A549 (cell line): ENCODE data around the gene HCRTR1. TPM values are rescaled to one million over a fixed set of nuclear protein-coding genes. Genes with fewer than 3 reads are reported as not detected.

Source experiments
- ATAC-seq, 2 experiments: fragments of 200-7000 bp in 1 of 2; fragments of >200 bp in 1 of 2; cut with Nextera tagmentation in 1 of 2; cut with Tn5 transposase in 1 of 2; 3 replicates each; pipeline versions ENCODE4 v1.8.0 to v1.9.1; 2018 to 2020; ENCODE audit warnings: mild to moderate bottlenecking in 1 of 2, moderate library complexity in 1 of 2
- CTCF ChIA-PET: fragments of 300-600 bp; sonication (Branson Sonifier 250); formaldehyde crosslinking; extraction: SDS; loops from one replicate; lab custom pipeline; 2021; ENCODE audit warnings: antibody characterized with exemption, inconsistent platforms; lab: Yijun Ruan, JAX
- POLR2A ChIA-PET: fragments of 350-600 bp; formaldehyde crosslinking; extraction: SDS; loops from one replicate; lab custom pipeline; 2021; ENCODE audit warnings: antibody characterized with exemption, inconsistent platforms; lab: Yijun Ruan, JAX
- DNase-seq, 2 experiments: peaks; one replicate each; pipeline versions ENCODE4 v3.0.0 to v3.0.0-alpha.2; 2011 to 2016; ENCODE audit warnings: low read depth in 1 of 2, low spot score in 1 of 2
- FAIRE-seq: peaks from 2 replicates; lab custom pipeline; 2011; peaks lifted over from hg19 to GRCh38; lab: Jason Lieb, UNC
- H3K27ac ChIP-seq, 2 experiments: fragments of >200 bp; sonication (Bioruptor Twin); formaldehyde crosslinking; 3 replicates each; pipeline ENCODE4 v1.5.1; 2016 to 2017
- H3K4me1 ChIP-seq: fragments of >200 bp; sonication (Bioruptor Twin); formaldehyde crosslinking; 3 replicates; pipeline ENCODE4 v1.6.1; 2016
- H3K4me2 ChIP-seq: fragments of >200 bp; sonication (Bioruptor Twin); formaldehyde crosslinking; 3 replicates; pipeline ENCODE4 v1.6.1; 2016
- H3K4me3 ChIP-seq: fragments of >200 bp; sonication (Bioruptor Twin); formaldehyde crosslinking; 3 replicates; pipeline ENCODE4 v1.5.1; 2016
- H3K9me3 ChIP-seq: fragments of >200 bp; sonication (Bioruptor Twin); formaldehyde crosslinking; 3 replicates; pipeline ENCODE4 v1.6.1; 2016
- CBX2 ChIP-seq: fragments of 200-600 bp; sonication (generic); IDR thresholded peaks from 2 replicates; pipeline ENCODE4 v1.6.1; 2016; ENCODE audit warnings: low read depth, mild to moderate bottlenecking, borderline replicate concordance
- CEBPB ChIP-seq, 2 experiments: fragments of >200 bp in 1 of 2; sonication (Bioruptor Twin) in 1 of 2; formaldehyde crosslinking in 1 of 2; IDR thresholded peaks; 2 replicates each; pipeline ENCODE4 v1.6.1; 2012 to 2016
- GATA3 ChIP-seq: IDR thresholded peaks from 2 replicates; pipeline ENCODE4 v1.6.1; 2012; ENCODE audit warnings: borderline replicate concordance
- HEYL ChIP-seq: fragments of 250-450 bp; sonication (Bioruptor Pico); IDR thresholded peaks from 2 replicates; pipeline ENCODE4 v1.8.0; 2021; ENCODE audit warnings: mild to moderate bottlenecking, moderate library complexity
- HOXB13 ChIP-seq: fragments of 250-450 bp; sonication (Bioruptor Pico); IDR thresholded peaks from 2 replicates; pipeline ENCODE4 v1.5.0; 2020; ENCODE audit warnings: low read depth, mild to moderate bottlenecking, moderate library complexity
- HOXB5 ChIP-seq: fragments of 250-450 bp; sonication (Bioruptor Pico); IDR thresholded peaks from 2 replicates; pipeline ENCODE4 v1.5.0; 2020; ENCODE audit warnings: mild to moderate bottlenecking, moderate library complexity
- KDM1A ChIP-seq: fragments of 200-600 bp; sonication (generic); IDR thresholded peaks from 2 replicates; pipeline ENCODE4 v1.6.1; 2016; ENCODE audit warnings: low read depth, mild to moderate bottlenecking
- MAZ ChIP-seq: fragments of 150-350 bp; IDR thresholded peaks from 2 replicates; pipeline ENCODE4 v1.6.1; 2014; ENCODE audit warnings: antibody characterized with exemption, low read depth, low read length, borderline replicate concordance
- MYC ChIP-seq: IDR thresholded peaks from 2 replicates; pipeline ENCODE4 v1.6.1; 2012; ENCODE audit warnings: mild to moderate bottlenecking, inconsistent platforms, low read length, improper control_type of control experiment, borderline replicate concordance
- NFE2L2 ChIP-seq: fragments of 150-350 bp; conservative IDR thresholded peaks from 2 replicates; pipeline ENCODE4 v1.6.1; 2014; ENCODE audit warnings: low read length
- NPAS2 ChIP-seq: fragments of 250-450 bp; sonication (Bioruptor Pico); IDR thresholded peaks from 2 replicates; pipeline ENCODE4 v1.8.0; 2022; ENCODE audit warnings: mild to moderate bottlenecking, moderate library complexity, borderline replicate concordance
- PHF8 ChIP-seq: fragments of 200-600 bp; sonication (generic); IDR thresholded peaks from 2 replicates; pipeline ENCODE4 v1.6.1; 2016; ENCODE audit warnings: low read depth, mild to moderate bottlenecking, antibody characterized with exemption, moderate library complexity, borderline replicate concordance
- POLR2A ChIP-seq: IDR thresholded peaks from 2 replicates; pipeline ENCODE4 v1.6.1; 2012; ENCODE audit warnings: mild to moderate bottlenecking, low read length
- RAD21 ChIP-seq, 2 experiments: fragments of >200 bp in 1 of 2; sonication (Bioruptor Twin) in 1 of 2; formaldehyde crosslinking in 1 of 2; IDR thresholded peaks in 1 of 2; conservative IDR thresholded peaks in 1 of 2; 2 replicates in 1 of 2; 3 replicates in 1 of 2; pipeline ENCODE4 v1.6.1; 2012 to 2018; ENCODE audit warnings: inconsistent platforms in 1 of 2
- RARB ChIP-seq: fragments of 250-450 bp; sonication (Bioruptor Pico); IDR thresholded peaks from 2 replicates; pipeline ENCODE4 v1.8.0; 2021; ENCODE audit warnings: mild to moderate bottlenecking, moderate library complexity
- RCOR1 ChIP-seq: fragments of 150-350 bp; IDR thresholded peaks from 2 replicates; pipeline ENCODE4 v1.6.1; 2014; ENCODE audit warnings: antibody characterized with exemption, low read length, low read depth
- RNF2 ChIP-seq: fragments of 200-600 bp; sonication (generic); IDR thresholded peaks from 2 replicates; pipeline ENCODE4 v1.6.1; 2016; ENCODE audit warnings: low read depth, mild to moderate bottlenecking, antibody characterized with exemption, moderate library complexity, borderline replicate concordance
- SMC3 ChIP-seq: fragments of >200 bp; sonication (Bioruptor Twin); formaldehyde crosslinking; IDR thresholded peaks from 3 replicates; pipeline ENCODE4 v1.6.1; 2018; ENCODE audit warnings: inconsistent platforms
- TFCP2L1 ChIP-seq: fragments of 250-450 bp; sonication (Bioruptor Pico); IDR thresholded peaks from 2 replicates; pipeline ENCODE4 v1.5.0; 2021; ENCODE audit warnings: mild to moderate bottlenecking
- TP53 ChIP-seq: fragments of 250-450 bp; sonication (Bioruptor Pico); IDR thresholded peaks from 2 replicates; pipeline ENCODE4 v1.5.0; 2021; ENCODE audit warnings: mild to moderate bottlenecking, moderate library complexity
- ZNF302 ChIP-seq: fragments of 250-450 bp; sonication (Bioruptor Pico); IDR thresholded peaks from 2 replicates; pipeline ENCODE4 v1.9.0; 2021; ENCODE audit warnings: inconsistent platforms, mild to moderate bottlenecking, moderate library complexity
- WGBS: methylation state at CpG from one replicate; pipeline ENCODE4 v1.1.6; 2017; ENCODE audit errors: missing lambda C conversion rate; 5-methylcytosine and 5-hydroxymethylcytosine counted together
- polyA plus RNA-seq, 4 experiments: library from polyadenylated mRNA; depleted of rRNA in 3 of 4; stranded (reverse); fragments of >200 nt; fragmentation: RNase III in 1 of 4; extraction: RNeasy Plus Mini Kit Qiagen cat#74134 plus additional on column Dnase treatment in 1 of 4; gene quantifications; 2 replicates in 3 of 4; 3 replicates in 1 of 4; pipeline ENCODE4 v1.2.3, GENCODE V29; 2011 to 2017
- TF ChIP-seq, protein P1 (sequence below): fragments of >200 bp; sonication (Bioruptor Twin); formaldehyde crosslinking; IDR thresholded peaks from 3 replicates; pipeline ENCODE4 v1.6.1; 2016
- TF ChIP-seq, protein P2 (sequence below): fragments of 250-450 bp; sonication (Bioruptor Pico); IDR thresholded peaks from 2 replicates; pipeline ENCODE4 v1.5.0; 2021; ENCODE audit warnings: mild to moderate bottlenecking, moderate library complexity, borderline replicate concordance
- TF ChIP-seq, protein P3 (sequence below): fragments of 250-450 bp; sonication (Bioruptor Pico); IDR thresholded peaks from 2 replicates; pipeline ENCODE4 v1.5.0; 2020; ENCODE audit warnings: low read depth, mild to moderate bottlenecking, moderate library complexity
- TF ChIP-seq, protein P4 (sequence below): fragments of 450-650 bp; IDR thresholded peaks from 2 replicates; pipeline ENCODE4 v1.6.1; 2014; ENCODE audit warnings: antibody characterized with exemption
- TF ChIP-seq, protein P5 (sequence below): IDR thresholded peaks from 2 replicates; pipeline ENCODE4 v1.6.1; 2012
- TF ChIP-seq, protein P6 (sequence below): fragments of >200 bp; sonication (Bioruptor Twin); formaldehyde crosslinking; IDR thresholded peaks from 3 replicates; pipeline ENCODE4 v1.5.1; 2016

HCRTR1 gene
- polyA plus RNA-seq, 2 of the 4 experiments (the other 2 are of a cell fraction) = not detected

DNA sequence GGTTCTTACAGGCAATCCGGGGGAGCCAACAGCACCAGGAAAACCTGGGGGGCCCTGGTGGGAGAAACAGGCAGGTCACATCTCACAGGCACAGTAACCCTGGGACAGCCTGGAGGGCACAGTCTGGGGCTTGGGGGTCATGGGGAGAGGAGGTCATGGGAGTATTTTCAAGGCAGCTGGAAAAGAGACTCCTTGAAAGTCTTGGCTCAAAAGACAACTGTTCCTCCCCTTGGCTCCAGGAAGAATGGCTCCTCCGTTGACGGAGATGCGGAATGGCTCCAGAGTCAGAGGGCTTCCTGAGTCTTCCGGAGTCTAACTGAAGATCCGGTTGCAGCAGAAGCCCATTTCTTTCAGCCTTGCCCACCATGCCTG lies 53.1 kb downstream of the HCRTR1 start:
- POLR2A ChIA-PET = interaction anchor here (1.2 kb wide), 3 partner anchors 44 to 118 kb away, joined by 5 to 8 read pairs (median 6); no protein-coding TSS in a partner anchor
- 93% methylated on average over 6 of the region's 6 CpGs for WGBS
- ATAC-seq = no peak
- no peak for FAIRE-seq
- Histone ChIP-seq H3K9me3 (no peaks in the 10 kb centered on the region), H3K4me1 (peaks cover 36% of the 10 kb centered on the region), H3K4me3 (no peak overlapping the region), H3K4me2 (peak overlapping the region; percentile 53)
- CTCF ChIA-PET = interaction anchor here (0.6 to 2.8 kb wide), 14 partner anchors 8 to 108 kb away, joined by 3 to 17 read pairs (median 4); no protein-coding TSS in a partner anchor
- no peak for TF ChIP-seq ZNF302 (CRISPR knock-in tag)
- no peak for TF ChIP-seq RCOR1
- TF ChIP-seq, protein P1, sequence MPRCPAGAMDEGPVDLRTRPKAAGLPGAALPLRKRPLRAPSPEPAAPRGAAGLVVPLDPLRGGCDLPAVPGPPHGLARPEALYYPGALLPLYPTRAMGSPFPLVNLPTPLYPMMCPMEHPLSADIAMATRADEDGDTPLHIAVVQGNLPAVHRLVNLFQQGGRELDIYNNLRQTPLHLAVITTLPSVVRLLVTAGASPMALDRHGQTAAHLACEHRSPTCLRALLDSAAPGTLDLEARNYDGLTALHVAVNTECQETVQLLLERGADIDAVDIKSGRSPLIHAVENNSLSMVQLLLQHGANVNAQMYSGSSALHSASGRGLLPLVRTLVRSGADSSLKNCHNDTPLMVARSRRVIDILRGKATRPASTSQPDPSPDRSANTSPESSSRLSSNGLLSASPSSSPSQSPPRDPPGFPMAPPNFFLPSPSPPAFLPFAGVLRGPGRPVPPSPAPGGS = no peak
- TF ChIP-seq MAZ = no peak
- TF ChIP-seq TFCP2L1 (CRISPR knock-in tag) = no peak
- no peak for TF ChIP-seq HEYL
- TF ChIP-seq, protein P2, sequence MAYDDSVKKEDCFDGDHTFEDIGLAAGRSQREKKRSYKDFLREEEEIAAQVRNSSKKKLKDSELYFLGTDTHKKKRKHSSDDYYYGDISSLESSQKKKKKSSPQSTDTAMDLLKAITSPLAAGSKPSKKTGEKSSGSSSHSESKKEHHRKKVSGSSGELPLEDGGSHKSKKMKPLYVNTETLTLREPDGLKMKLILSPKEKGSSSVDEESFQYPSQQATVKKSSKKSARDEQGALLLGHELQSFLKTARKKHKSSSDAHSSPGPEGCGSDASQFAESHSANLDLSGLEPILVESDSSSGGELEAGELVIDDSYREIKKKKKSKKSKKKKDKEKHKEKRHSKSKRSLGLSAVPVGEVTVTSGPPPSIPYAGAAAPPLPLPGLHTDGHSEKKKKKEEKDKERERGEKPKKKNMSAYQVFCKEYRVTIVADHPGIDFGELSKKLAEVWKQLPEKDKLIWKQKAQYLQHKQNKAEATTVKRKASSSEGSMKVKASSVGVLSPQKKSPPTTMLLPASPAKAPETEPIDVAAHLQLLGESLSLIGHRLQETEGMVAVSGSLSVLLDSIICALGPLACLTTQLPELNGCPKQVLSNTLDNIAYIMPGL = no peak
- no peak for TF ChIP-seq HOXB13 (CRISPR knock-in tag)
- no peak for TF ChIP-seq CBX2
- TF ChIP-seq RARB = no peak
- TF ChIP-seq, protein P3, sequence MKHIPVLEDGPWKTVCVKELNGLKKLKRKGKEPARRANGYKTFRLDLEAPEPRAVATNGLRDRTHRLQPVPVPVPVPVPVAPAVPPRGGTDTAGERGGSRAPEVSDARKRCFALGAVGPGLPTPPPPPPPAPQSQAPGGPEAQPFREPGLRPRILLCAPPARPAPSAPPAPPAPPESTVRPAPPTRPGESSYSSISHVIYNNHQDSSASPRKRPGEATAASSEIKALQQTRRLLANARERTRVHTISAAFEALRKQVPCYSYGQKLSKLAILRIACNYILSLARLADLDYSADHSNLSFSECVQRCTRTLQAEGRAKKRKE (CRISPR knock-in tag) = no peak
- TF ChIP-seq, protein P4, sequence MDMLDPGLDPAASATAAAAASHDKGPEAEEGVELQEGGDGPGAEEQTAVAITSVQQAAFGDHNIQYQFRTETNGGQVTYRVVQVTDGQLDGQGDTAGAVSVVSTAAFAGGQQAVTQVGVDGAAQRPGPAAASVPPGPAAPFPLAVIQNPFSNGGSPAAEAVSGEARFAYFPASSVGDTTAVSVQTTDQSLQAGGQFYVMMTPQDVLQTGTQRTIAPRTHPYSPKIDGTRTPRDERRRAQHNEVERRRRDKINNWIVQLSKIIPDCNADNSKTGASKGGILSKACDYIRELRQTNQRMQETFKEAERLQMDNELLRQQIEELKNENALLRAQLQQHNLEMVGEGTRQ = no peak
- TF ChIP-seq CEBPB (IDR thresholded peaks at IDR 0.05) = no peak
- no peak for TF ChIP-seq SMC3
- TF ChIP-seq HOXB5 (CRISPR knock-in tag) = no peak
- no peak for TF ChIP-seq NFE2L2
- TF ChIP-seq POLR2A = no peak
- no peak for TF ChIP-seq RNF2
- TF ChIP-seq TP53 = no peak
- no peak for TF ChIP-seq PHF8
- TF ChIP-seq, all 56 proteins: peak for 0
- peak overlapping the region; percentile 28 to 91; a peak in 5 of 6 replicates for H3K27ac ChIP-seq
- DNase-seq = no peak

DNA sequence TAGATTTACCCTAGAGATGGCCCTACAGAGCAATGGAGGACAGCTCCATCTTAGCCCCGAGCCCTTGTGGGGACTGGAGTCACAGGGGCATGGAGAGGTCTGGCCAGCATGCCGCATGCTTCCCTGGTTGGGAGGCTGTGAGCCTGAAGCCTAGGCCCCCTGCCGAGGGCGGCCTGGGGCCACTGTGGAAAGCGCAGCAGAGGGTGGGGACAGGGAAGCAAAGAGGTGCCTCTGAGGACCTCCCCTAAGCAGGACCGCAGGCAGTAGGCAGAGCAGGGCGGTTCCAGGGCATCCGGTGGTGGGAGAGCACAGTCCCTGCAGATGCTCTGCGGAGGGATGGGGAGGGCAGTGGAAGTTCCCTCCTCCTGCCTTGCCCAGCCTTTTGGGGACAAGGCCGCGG lies 53.7 kb downstream of the HCRTR1 start:
- FAIRE-seq = no peak
- Histone ChIP-seq H3K9me3 (no peaks in the 10 kb centered on the region), H3K4me3 (no peak overlapping the region)
- no peak for DNase-seq
- no peak for ATAC-seq
- TF ChIP-seq TFCP2L1 (CRISPR knock-in tag) (no peak), RAD21 (conservative IDR thresholded peaks at IDR 0.05 in 1 of 2, IDR thresholded peaks at IDR 0.05 in 1 of 2) (no peak), NFE2L2 (no peak), MAZ (no peak), ZNF302 (CRISPR knock-in tag) (no peak), MYC (no peak), NPAS2 (CRISPR knock-in tag) (no peak), RARB (no peak), POLR2A (no peak), GATA3 (no peak), KDM1A (no peak), PHF8 (no peak), HOXB5 (CRISPR knock-in tag) (no peak)
- TF ChIP-seq, protein P5, sequence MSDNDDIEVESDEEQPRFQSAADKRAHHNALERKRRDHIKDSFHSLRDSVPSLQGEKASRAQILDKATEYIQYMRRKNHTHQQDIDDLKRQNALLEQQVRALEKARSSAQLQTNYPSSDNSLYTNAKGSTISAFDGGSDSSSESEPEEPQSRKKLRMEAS = no peak
- TF ChIP-seq, protein P1 = no peak
- TF ChIP-seq, protein P6, sequence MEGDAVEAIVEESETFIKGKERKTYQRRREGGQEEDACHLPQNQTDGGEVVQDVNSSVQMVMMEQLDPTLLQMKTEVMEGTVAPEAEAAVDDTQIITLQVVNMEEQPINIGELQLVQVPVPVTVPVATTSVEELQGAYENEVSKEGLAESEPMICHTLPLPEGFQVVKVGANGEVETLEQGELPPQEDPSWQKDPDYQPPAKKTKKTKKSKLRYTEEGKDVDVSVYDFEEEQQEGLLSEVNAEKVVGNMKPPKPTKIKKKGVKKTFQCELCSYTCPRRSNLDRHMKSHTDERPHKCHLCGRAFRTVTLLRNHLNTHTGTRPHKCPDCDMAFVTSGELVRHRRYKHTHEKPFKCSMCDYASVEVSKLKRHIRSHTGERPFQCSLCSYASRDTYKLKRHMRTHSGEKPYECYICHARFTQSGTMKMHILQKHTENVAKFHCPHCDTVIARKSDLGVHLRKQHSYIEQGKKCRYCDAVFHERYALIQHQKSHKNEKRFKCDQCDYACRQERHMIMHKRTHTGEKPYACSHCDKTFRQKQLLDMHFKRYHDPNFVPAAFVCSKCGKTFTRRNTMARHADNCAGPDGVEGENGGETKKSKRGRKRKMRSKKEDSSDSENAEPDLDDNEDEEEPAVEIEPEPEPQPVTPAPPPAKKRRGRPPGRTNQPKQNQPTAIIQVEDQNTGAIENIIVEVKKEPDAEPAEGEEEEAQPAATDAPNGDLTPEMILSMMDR = no peak
- TF ChIP-seq, all 56 proteins: peak for 0
- WGBS = 94% methylated on average over 8 of the region's 11 CpGs
- CTCF ChIA-PET = interaction anchor here (0.9 to 2.8 kb wide), 9 partner anchors 9 to 74 kb away, joined by 3 to 17 read pairs (median 5); no protein-coding TSS in a partner anchor
- peaks cover 31% of the 10 kb centered on the region for H3K4me1 ChIP-seq
- no peak overlapping the region for H3K4me2 ChIP-seq
- POLR2A ChIA-PET = no interaction called here
- no peak overlapping the region for H3K27ac ChIP-seq
